Measurements from ENCODE around the gene IRAK1.
"Not testable (repeated sequence)": the region's sequence is repeated elsewhere in the genome, so short reads cannot be mapped to it uniquely, and the experiment has no call there.

The IRAK1 gene

GRCh38 chrX:153983321-153983801, 36.3 kb downstream of the IRAK1 start:
- no peak for TF ChIP-seq CTCF (IDR thresholded peaks at IDR 0.05; ENCODE audit: low read depth, low read length)
- no peak for DNase-seq (ENCODE audit: extremely low read depth, low read depth)

- TF ChIP-seq CTCF (IDR thresholded peaks at IDR 0.05; ENCODE audit: low read depth, low read length) = no peak
- no peak for DNase-seq (ENCODE audit: extremely low read depth, low read depth)
Measured at GRCh38 chrX:153981771-153982533, 37.8 kb downstream of the IRAK1 start.

GRCh38 chrX:153981231-153981630, 38.5 kb downstream of the IRAK1 start:
- no peak for TF ChIP-seq CTCF (IDR thresholded peaks at IDR 0.05; ENCODE audit: low read depth, low read length)
- no peak for DNase-seq (ENCODE audit: extremely low read depth, low read depth)

GRCh38 chrX:153980394-153980793, 39.3 kb downstream of the IRAK1 start:
- not testable (repeated sequence) for DNase-seq (ENCODE audit: extremely low read depth, low read depth)

GRCh38 chrX:153974726-153975286, 44.9 kb downstream of the IRAK1 start:
- no peak for TF ChIP-seq CTCF (IDR thresholded peaks at IDR 0.05; ENCODE audit: low read depth, low read length)
- DNase-seq (ENCODE audit: extremely low read depth, low read depth) = no peak

GRCh38 chrX:153974003-153974725, 45.5 kb downstream of the IRAK1 start:
- no peak for DNase-seq (ENCODE audit: extremely low read depth, low read depth)
- no peak for TF ChIP-seq CTCF (IDR thresholded peaks at IDR 0.05; ENCODE audit: low read depth, low read length)

- DNase-seq (ENCODE audit: extremely low read depth, low read depth) = no peak
- no peak for TF ChIP-seq CTCF (IDR thresholded peaks at IDR 0.05; ENCODE audit: low read depth, low read length)
Measured at GRCh38 chrX:153973127-153974002, 46.3 kb downstream of the IRAK1 start.
